GM12878 (cell line): ENCODE measurements around the gene RAPGEF1.

Experiments
- POLR2A ChIP-seq: IDR thresholded peaks from 2 replicates; pipeline ENCODE4 v1.6.1; 2011; ENCODE audit warnings: low read depth, mild to moderate bottlenecking, low read length
- POLR2AphosphoS5 ChIP-seq: IDR thresholded peaks from 2 replicates; pipeline ENCODE4 v1.6.1; 2011; ENCODE audit warnings: mild to moderate bottlenecking, low read length, inconsistent platforms

- TF ChIP-seq POLR2AphosphoS5 (no peak), POLR2A (no peak)
Observed at GRCh38 chr9:131611586-131612315, 128.1 kb downstream of the RAPGEF1 start.
